Fibroblast of villous mesenchyme (primary cell): ENCODE measurements around the gene IL13RA1. TPM values are rescaled to one million over a fixed set of nuclear protein-coding genes. Genes with fewer than 3 reads are reported as not detected.
"Not testable (repeated sequence)": the region's sequence is repeated elsewhere in the genome, so short reads cannot be mapped to it uniquely, and the experiment has no call there.

Experiments
- DNase-seq: peaks from one replicate; pipeline ENCODE4 v3.0.0-alpha.2; 2010; ENCODE audit warnings: low read depth
- H3K4me3 ChIP-seq: 2 replicates; pipeline ENCODE4 v1.5.1; 2011; ENCODE audit warnings: low read depth, mild to moderate bottlenecking, low read length
- CTCF ChIP-seq: IDR thresholded peaks from 2 replicates; pipeline ENCODE4 v1.5.1; 2012; ENCODE audit warnings: low read depth, mild to moderate bottlenecking, low read length; ENCODE audit not compliant: insufficient read depth
- total RNA-seq: library from RNA; depleted of rRNA; stranded (reverse); fragments of >200 nt; gene quantifications from 2 replicates; pipeline ENCODE4 v1.2.3, GENCODE V29; 2012

Gene IL13RA1
- total RNA-seq, 1 donor = 61.3 TPM

DNA sequence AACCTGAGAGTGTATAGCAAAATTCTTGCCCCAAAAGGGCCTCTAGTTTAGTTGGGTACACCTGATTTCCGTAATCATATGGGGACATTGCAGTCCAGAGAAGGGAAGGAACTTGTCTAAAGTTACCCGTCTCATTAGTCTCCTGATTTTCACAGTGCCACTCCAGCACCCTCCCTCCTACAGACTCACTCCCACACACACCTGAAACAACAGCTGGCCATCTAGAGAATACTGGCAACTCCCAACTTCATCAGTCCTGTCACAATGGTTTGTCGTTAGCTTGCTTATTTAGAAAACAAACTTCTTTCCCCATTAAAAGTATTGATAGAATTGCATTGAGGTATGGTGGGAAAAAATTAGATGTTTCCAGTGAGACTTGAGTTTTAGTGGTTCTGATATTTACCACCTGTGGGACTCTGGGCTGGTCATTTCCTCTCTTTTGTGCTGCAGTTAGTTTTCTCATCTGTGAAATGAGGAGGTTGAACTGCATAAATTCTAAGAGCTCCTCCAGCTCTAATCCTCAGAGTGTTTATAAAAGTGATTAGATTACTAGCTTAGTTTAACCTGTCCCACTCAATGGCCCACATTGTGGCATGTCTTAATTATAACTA is 1.7 kb downstream of the IL13RA1 start:
- no peak for DNase-seq
- no peak for TF ChIP-seq CTCF
- no peak overlapping the region for H3K4me3 ChIP-seq

GRCh38 chrX:118730500-118731247 is 3.3 kb downstream of the IL13RA1 start:
- DNase-seq = peak; percentile 75
- H3K4me3 ChIP-seq = no peak overlapping the region
- TF ChIP-seq CTCF = no peak

DNA sequence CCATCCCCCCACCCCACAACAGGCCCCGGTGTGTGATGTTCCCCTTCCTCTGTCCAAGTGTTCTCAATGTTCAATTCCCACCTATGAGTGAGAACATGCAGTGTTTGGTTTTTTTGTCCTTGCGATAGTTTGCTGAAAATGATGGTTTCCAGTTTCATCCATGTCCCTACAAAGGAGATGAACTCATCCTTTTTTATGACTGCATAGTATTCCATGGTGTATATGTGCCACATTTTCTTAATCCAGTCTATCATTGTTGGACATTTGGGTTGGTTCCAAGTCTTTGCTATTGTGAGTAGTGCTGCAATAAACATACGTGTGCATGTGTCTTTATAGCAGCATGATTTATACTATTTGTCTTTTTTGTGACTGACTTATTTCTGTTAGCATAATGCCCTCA is 5.1 kb downstream of the IL13RA1 start:
- not testable (repeated sequence) for H3K4me3 ChIP-seq, DNase-seq

GRCh38 chrX:118734909-118735308 is 7.5 kb downstream of the IL13RA1 start:
- no peak for DNase-seq
- H3K4me3 ChIP-seq = no peak overlapping the region
- TF ChIP-seq CTCF = no peak

DNA sequence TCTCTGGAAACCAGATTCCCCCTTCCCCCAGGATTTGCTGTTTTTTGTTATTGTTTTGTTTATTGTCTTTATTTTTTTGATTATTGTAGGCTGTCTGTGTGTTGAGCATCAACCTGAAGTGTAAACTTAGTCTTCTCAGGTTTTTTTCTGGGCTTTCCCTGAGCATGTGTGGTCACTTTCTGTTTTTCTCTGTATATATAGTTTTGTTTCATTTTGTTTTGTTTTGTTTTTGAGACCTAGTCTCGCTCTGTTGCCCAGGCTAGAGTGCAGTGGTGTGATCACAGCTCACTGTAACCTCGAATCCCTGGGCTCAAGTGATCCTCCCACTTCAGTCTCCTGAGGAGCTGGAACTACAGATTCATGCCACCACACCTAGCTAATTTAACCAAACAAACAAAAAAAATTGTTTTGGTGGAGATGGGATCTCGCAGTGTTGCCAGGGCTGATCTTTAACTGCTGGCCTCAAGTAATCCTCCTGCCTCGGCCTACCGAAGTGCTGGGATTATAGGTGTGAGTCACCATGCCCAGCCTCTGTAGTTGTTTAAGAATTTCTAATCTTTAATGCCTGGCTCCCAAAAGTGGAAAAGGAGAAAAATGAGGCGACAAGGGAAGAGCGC is 9.1 kb downstream of the IL13RA1 start:
- H3K4me3 ChIP-seq = no peak overlapping the region
- peak; percentile 52 for DNase-seq
- TF ChIP-seq CTCF = no peak

- H3K4me3 ChIP-seq = no peak overlapping the region
- TF ChIP-seq CTCF = no peak
- peak; percentile 32 for DNase-seq
Measured at GRCh38 chrX:118739577-118739976, 12.2 kb downstream of the IL13RA1 start.

GRCh38 chrX:118740276-118740889 is 13.0 kb downstream of the IL13RA1 start:
- DNase-seq = no peak
- no peak overlapping the region for H3K4me3 ChIP-seq
- no peak for TF ChIP-seq CTCF
